Stimulated activated CD8-positive, alpha-beta memory T cell treated with anti-CD3 and anti-CD28 coated beads, Interleukin-12 subunit alpha, Interleukin-12 subunit beta, amount 100 ng/mL, for 24 hours (primary cell): ENCODE data around the gene ZNF581.
A peak's percentile ranks its signal among the peaks of the same experiment; 100 is the strongest.

ENCODE experiments used
- DNase-seq: peaks from one replicate; pipeline ENCODE4 v3.0.0-alpha.2; 2020; ENCODE audit errors: extremely low read depth

The ZNF581 gene

DNA sequence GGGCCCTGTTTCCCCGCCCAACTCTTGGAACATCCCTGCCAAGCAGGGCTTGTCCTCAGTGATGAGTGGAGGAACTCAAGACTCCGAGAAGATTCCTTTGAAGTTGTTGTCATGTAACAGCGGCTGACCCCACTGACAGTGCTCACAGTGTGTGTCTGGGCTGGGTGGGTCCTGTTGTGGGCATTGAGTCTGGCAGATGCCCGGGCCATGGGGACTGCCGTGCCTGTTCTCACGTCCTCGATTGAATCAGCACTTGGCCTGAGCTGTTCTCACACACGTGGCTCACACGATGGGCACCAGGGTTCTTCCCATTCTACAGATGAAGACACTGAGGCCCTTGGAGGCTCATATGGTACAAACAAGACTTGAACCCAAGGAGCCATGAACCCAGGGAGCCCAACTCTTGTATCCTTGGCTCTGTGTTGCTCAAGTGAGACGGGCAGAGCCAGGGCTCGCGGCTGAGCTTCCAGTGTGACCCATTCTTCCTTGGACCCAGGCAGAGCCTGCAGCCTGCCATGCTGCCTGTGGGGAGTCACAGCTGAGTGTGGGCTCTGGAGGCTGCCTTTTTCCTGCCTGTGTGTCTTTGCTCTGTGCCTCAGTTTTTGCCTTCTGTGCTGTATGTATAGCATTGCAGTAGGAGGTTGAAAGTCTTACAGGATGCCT lies 23.0 kb downstream of the ZNF581 start:
- DNase-seq: no peak

DNA sequence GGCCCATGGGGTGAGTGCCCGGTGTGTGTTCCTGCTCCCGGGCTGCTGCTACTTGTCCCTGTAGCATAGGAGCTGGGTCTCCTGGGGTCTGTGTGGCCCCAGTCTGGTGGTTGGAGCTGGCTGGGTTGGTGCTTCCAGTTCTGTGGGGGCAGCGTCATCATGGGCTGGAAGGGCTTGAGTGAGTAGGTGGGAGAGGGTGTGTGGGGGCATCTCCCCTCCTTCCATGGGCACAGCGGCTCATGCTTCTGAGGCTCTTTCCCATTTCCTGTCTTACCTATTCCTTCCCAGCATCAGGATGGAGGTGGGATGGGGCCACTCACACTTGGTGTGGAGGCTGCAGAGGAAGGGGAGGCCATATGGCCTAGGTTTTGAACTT lies 23.5 kb downstream of the ZNF581 start:
- DNase-seq: no peak

DNA sequence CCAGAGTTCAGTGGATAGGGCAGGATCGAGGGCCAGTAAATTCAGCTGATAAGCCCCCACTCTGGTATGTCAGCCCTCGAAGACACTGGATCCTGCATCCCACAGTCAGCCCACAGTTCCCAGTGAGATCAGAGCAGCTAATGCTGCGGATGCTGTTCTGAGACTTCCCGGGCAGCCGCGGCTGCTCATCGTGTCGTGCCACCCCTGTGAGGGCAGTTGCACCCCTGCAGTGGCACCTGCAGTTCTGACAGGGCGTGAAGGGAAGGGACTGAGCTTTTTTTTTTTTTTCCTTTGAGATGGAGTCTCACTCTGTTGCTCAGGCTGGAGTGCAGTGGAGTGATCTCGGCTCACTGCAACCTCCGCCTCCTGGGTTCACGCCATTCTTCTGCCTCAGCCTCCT lies 24.1 kb downstream of the ZNF581 start:
- no peak for DNase-seq

DNA sequence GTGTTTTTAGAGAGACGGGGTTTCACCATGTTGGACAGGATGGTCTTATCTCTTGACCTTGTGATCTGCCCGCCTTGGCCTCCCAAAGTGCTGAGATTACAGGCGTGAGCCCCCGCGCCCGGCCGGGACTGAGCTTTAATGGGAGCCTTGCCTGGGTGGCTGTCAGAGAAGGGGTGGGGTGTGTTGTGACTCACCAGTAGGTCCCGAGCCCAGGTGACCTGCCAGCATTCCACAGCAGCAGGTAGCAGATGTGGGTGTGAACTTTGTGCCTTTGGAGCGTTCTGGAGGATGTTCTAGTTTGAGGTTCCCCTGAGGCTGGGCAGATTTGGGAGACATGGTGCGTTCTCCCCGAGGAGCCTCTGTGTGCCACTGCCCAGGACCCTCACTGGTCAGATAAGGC lies 24.5 kb downstream of the ZNF581 start:
- DNase-seq: no peak

DNA sequence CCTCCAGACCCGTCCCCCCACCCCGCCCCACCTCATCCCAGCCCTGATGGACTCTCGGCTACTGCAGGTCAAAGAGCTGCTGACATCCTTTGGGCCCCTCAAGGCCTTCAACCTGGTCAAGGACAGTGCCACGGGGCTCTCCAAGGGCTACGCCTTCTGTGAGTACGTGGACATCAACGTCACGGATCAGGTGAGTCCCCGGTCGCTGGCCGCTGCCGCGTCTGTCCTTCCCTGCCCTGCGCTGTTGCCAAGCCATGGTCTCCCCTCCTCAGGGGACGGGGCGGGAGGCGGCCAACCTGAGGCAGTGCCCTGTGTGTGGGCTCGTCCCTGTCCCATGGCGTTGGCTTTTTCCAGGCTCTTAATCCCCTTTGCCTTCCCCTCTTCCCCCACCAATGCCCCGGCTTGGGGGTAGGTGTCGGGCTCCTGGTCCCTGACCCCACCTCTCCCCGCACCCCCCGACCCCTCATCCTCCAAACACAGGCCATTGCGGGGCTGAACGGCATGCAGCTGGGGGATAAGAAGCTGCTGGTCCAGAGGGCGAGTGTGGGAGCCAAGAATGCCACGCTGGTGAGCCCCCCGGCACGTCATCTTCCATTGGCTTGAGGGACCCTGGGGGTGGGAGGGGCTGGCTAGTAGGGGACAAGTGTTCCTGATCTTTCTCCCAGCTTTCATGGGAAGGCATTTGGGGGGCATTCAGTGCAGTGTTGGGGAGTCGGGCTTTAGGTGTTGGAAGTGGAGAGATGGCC lies 25.3 kb downstream of the ZNF581 start:
- DNase-seq: no peak

DNA sequence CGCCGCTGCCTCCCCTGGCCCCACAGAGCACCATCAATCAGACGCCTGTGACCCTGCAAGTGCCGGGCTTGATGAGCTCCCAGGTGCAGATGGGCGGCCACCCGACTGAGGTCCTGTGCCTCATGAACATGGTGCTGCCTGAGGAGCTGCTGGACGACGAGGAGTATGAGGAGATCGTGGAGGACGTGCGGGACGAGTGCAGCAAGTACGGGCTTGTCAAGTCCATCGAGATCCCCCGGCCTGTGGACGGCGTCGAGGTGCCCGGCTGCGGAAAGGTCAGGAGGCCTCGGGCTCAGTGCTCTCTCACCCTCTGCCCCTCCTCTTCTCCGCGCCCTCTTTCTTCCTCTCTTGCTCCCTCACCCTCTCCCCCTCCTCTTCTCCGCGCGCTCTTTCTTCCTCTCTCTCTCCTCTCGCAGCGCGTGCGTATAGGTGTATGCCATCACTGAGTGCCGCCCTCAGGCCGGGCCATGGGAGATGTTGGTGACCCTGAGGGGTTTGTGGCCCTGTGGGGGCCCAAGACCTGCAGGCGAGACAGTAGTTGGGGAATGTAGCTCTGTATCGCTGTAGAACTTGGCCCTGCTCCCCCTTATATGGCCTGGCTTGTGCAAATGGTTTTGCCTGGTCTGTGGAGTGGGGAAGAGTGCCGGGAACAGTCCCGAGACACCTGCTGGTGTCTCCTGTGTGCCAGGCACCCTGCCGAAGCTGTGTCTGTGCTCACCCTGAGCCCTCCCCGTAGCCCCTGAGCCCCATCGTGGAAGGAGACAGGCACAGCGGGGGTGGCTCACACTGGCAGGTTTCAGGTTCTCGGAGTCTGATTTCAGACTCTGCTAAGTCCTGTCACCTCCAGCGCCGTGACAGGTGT lies 26.2 kb downstream of the ZNF581 start:
- no peak for DNase-seq

DNA sequence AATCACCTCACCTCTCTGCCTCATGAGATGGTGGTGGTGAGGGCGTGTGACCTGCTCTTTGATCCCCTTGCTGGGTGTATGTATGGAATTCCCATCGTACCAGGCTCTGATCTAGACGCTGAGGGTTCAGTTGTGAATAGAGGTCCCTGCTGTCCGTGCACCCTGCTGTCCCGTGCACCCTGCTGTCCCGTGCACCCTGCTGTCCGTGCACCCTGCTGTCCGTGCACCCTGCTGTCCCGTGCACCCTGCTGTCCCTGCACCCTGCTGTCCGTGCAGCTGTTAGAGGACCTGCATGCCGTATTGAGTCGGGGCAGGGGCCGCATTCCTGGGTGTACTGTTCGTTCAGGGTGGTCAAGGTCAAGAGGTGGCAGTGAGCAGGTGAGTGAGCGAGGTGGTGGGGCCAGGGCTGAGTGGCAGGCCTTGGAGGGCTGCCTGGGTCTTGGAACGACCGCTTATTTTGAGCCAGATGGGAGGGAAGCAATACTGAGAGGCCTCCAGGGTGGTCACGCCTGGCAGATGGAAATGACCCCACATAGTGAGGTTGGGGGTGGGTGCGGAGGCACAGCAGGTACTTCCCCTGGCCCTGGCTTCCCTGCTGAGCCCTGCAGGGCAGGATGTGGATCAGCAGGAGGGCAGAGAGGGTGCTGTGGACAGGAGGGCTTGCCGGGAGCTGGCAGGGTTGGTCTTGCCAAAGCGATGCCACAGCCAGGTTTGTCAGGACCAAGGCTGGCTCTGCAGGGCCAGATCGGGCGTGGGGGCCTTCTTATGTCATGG lies 27.0 kb downstream of the ZNF581 start:
- no peak for DNase-seq

DNA sequence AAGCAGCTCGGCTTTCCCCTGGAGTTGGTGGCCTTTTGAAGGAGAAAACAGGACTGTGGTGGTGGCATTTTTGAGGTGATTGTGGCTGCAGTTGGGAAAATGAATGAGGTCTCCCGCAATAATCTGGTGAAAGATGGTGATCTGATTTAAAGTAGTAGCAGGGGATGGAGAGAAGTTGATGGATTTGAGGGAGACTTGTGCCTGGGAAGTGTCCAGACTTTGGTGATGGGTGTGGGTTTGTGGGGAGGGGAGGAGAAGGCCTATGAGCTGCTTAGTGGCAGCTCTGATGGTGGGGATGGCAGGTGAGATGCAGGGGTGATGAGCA lies 27.6 kb downstream of the ZNF581 start:
- no peak for DNase-seq

DNA sequence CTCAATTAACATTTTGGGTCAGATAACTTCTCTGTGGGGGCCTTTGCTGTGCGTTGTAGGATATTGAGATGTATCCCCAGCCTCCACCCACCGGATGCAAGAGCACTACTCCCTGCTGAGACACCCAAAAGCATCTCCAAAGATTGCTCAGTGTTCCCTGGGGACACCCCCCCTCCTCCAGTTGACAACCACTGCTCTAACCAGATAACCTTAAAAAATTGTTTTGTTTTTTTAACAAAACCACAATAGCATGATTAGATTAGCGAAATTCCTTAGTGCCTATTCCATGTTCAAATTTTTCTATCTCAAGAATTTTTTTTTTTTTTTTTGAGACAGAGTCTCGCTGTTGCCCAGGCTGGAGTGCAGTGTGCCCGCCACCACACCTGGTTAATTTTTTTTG lies 29.0 kb downstream of the ZNF581 start:
- no peak for DNase-seq

DNA sequence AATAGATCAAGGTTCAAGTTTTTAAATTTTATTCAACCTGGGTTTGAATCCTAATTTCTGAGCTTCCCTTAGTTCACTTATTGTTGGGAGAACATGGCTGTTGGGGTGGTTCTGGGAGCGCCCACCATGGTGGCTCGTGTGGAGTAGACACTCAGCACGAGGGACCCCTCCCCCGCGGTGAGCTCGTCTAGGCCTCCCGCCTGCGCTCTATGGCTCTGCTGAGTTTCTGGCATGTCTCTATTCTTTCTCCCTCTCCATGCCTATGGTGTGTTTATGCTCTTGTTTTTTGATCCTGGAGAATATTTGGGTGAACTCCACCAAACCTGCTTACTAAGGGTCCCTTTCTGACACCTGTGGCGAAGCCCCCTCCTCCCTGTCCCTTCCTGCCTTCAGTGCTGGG lies 30.0 kb downstream of the ZNF581 start:
- no peak for DNase-seq

DNA sequence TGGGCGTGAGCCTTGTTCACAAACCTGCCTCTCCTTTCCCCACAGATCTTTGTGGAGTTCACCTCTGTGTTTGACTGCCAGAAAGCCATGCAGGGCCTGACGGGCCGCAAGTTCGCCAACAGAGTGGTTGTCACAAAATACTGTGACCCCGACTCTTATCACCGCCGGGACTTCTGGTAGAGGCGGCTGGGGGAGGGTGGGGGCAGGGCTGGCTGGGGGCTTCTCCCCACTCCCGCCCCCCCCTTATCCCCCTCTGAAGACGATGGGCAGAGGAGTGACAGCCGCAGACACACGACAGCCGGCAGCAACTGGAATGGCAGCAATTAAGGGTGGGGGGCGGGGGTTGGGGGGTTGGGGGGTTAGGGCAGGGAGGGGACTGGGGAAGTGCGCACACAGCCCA lies 30.4 kb downstream of the ZNF581 start:
- DNase-seq: no peak

DNA sequence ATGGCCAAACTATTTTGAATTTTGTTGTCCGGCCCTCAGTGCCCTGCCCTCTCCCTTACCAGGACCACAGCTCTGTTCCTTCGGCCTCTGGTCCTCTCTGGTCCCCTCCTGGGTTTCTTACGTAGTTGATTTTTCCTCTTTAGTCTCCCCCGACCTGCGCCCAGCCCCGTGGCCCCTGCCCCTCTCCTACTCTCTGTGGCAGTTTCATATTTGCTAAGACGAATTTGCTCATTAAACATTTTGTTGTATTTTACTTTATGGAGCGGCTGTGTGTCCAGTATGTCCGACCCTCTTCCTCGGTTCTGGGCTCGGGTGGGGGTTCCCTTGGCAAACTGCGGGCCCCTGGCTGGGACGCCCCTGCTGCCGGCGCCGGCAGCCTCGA lies 31.0 kb downstream of the ZNF581 start:
- no peak for DNase-seq

DNA sequence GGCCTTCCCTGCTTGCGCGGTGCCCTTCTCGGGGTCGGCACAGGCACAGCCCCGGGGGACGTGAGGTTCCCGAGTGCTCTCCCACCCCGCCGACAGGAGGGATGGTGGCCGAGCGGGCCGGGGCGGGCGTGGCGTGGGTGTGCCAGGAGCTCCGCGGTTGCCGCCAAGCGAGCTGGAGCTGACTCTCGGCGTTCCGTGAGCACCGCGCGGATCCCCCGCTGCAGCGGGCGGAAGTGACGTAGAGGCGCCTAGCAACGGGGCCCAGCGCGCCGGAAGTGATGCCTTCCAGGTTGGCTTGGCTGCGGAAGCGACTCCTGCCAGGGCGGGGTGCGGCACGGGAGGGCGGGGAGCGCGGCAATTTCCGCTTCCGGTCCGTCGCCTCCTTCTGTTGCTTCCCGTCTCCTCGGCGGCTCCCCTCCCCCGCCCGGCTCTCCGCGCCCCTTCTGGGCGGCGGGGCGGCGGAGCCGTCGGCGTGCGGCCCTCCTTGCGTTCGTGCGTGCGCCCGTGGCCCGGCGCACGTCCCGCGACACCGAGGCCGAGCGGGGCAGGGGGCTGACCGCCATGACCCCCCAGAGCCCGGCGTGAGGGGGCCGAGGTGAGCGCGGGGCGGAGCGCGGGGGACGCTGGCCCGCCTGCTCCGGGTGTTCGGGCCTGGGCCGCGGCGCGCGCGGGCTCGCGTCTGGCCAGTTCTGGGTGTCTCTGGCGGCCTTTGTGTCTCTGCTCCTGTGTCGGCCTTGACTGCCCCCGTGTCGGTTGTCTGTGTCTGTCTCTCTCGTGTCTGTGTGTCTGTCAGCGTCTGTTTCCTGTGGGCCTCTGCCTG lies 31.6 kb downstream of the ZNF581 start, which contains the start of gene EPN1:
TSS of gene EPN1 (plus strand) at position 386 of the 820 bp plus-strand sequence. CDS start 3,402 bp downstream, outside the sequence.
- DNase-seq: peak; percentile 92

DNA sequence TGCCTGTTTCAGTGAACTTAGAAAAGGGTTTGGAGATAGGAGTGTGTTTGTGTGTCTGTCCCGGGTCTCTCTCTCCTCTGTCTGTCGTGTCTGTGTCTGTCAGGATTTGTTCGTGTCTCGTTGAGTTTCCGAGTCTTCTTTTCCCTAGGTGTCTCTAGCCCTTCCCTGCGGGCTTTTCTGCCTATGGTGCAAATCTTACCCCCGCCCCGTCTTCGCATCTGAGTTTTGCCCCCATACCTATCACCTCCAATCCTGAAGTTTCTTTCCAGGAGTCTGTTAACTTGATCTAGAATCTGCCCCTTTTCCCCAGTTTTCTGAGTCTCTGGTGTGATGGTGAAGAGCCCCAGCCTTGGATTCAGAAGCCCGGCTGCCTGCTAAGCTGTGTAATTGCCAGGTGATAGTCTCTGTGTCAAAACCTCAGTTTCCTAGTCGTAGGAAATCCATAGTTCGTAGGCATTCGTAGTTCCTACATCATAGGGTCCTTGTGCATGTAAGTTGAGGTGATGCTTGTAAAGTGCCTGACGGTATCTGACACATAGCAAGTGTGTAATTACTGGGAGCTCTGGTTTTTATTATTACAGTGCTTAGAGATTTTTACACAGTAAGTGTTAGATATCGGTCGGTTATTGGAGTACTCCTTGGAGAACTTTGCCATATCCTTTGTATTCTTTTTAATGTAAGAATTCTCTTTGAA lies 32.4 kb downstream of the ZNF581 start:
- no peak for DNase-seq

DNA sequence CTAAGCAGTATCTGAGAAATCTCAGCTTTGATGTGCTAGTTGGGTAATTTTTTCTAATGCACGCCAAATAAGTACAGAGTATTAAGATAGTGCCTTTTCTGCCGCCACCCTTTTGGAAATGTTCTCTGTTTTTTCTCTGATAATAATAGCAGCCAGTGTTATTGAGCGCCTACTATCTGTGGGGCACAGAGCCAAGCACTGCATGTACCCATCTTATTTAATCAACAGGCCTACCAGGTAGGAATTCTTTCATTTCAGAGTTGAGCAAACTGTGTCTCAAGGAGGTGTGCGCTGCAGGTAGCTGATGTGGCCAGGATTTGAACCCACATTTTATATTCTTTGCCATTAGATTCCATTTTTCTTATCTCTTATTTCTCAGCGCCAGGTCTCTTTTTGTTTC lies 32.9 kb downstream of the ZNF581 start:
- DNase-seq: no peak

DNA sequence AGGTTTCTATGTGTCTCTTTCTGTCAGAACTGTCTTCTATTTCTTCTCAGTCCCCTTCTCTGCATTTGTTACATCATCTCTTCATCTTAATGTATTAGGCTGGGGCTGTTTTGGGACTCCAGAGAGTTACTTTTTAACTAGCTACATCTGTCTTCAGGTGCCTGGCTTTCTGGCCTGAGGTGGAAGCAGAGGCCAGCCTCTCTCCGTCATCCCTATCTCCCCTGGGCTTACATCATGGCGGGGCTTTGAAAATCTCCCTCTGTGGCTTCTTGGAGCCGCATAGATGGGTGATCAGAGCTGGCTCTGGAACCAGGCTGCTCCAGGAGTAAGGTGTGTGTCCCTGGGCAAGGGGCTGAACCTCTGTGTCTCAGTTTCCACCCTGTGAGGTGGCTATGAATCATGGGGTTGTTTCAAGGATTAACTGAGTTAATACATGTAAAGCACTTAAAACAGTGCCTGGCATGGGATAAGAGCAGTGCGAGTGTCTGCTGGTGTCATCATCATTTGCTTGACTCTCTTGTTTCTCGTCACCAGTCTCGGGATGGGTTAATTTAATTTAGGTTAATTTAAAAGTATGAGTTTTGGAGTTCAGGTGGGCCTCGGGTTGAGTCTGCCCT lies 33.5 kb downstream of the ZNF581 start:
- no peak for DNase-seq

DNA sequence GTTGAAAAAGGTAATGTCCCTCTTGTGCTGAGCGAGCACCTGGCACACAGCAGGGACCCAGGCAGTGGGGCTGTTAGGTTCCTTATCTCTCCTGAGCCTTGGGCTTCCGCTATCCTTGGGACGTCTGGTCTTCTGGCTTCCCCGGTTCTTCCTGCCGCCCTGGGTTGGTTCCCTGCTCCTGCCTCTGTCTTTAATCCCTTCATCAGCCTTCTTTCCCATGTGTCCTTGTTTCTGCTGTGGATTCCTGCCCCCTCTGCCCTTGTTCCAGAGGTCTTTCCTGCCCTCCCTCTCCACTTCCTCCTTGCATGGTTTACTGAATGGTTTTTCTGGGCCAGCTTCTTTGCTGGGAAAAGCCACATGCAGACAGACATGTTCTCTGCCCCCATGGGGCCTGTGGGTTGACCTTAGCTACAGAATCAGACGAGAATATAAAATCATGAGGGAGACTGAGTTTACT lies 34.2 kb downstream of the ZNF581 start:
- DNase-seq: no peak

DNA sequence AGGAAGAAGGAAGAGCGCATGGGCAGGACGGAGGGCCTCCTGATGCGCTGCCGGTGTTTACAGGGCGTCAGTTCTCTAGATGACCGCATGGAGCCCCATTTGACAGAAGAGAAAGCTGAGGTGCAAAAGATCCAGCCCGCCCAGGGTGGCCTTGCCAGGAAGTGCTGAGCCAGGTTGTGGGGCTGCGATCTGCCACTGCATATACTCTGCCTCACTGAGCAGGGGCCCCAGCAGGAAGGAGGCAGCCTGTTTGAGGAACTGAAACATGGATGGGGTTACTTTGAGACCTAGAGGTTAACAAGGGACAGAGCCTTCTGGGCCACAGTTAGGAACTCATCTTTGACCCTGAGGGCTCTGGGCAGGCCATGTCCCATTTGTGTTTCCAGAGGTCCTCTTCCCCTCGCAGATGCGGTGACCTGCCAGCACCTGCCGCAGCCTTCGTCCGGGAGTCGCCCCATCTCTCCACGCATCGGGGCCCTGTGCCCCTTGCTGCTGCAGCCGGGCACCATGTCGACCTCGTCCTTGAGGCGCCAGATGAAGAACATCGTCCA lies 34.7 kb downstream of the ZNF581 start:
- no peak for DNase-seq

DNA sequence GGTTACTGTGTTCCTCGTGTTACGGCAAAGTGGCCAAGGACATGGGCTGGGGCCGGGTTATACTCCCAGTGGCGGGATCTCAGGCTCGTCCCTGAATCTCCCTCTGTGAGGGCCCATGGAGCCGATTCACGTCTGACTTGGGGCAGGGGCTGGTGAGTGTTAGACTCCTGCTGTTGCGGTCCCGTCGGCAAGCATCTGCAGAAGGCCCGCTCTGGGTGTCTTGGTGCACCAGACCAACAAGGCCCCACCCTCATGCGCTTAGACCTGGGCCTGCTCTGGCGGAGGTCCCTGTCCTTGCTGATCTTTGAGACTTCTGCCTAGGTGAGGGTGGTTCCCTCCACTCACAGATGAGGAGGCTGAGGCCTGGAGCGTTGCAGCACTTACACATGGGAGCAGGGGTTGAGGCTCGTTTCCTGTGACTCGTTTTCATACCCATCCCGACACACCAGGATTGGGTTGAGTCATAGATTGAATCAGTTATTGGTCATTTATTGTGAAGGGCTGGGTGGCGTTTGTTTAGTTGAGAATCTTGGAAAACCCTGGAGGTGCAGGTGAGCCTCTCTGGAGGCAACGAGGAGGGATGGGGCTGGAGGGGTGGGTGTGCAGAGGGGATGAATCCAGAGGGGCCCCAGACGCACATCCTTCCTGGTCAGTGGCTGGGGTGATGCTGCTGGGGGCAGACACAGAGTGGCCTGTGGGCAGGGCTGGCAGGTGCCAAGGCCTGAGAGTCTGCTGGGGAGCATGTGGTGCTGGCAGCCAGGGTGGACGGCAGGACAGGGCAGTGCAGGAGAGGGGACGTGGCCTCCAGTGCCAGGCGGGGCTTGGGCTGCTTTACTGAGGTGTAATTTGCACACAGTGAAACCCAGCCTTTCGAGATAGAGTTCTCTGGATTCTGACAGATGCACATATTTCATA lies 36.2 kb downstream of the ZNF581 start:
- no peak for DNase-seq
